GM18907 (cell line): ENCODE results near the gene RXFP1.

Experiments used
- ATAC-seq: cut with Tn5 transposase; IDR thresholded peaks from one replicate; pipeline ENCODE4 v1.9.1; 2021; ENCODE audit warnings: mild to moderate bottlenecking, moderate library complexity; ENCODE audit not compliant: unreplicated experiment

The RXFP1 gene

GRCh38 chr4:158669310-158669709, 147.6 kb downstream of the RXFP1 start:
- ATAC-seq: no peak

- ATAC-seq: peak; percentile 40
Observed at GRCh38 chr4:158670975-158671664, 149.4 kb downstream of the RXFP1 start.

GRCh38 chr4:158671665-158671914, 149.9 kb downstream of the RXFP1 start, which contains the start of gene C4orf46:
C4orf46 (minus strand) TSS chr4:158671887; CDS start chr4:158671801, 86 bp downstream.
- no peak for ATAC-seq

- ATAC-seq: peak; percentile 93
Observed at GRCh38 chr4:158671915-158672806, 150.5 kb downstream of the RXFP1 start, which contains the start of gene ETFDH. ETFDH (plus strand) TSS chr4:158672296; CDS start chr4:158672457, 161 bp downstream.

GRCh38 chr4:158673633-158674032, 152.0 kb downstream of the RXFP1 start:
- ATAC-seq: no peak

- no peak for ATAC-seq
Observed at GRCh38 chr4:158676076-158676475, 154.4 kb downstream of the RXFP1 start.

GRCh38 chr4:158678767-158679166, 157.1 kb downstream of the RXFP1 start:
- no peak for ATAC-seq

GRCh38 chr4:158681629-158682028, 159.9 kb downstream of the RXFP1 start:
- no peak for ATAC-seq

- no peak for ATAC-seq
Observed at GRCh38 chr4:158682066-158682465, 160.4 kb downstream of the RXFP1 start.

GRCh38 chr4:158688813-158689212, 167.1 kb downstream of the RXFP1 start:
- no peak for ATAC-seq
